H9 (cell line): ENCODE measurements around the gene NF1. TPM values are rescaled to one million over a fixed set of nuclear protein-coding genes. Genes with fewer than 3 reads are reported as not detected.

Experiments
- DNase-seq: peaks from one replicate; pipeline ENCODE4 v3.0.0-alpha.2; 2017
- H2AFZ ChIP-seq: one replicate; pipeline ENCODE4 v1.6.1; 2013; ENCODE audit warnings: mild to moderate bottlenecking, low read length, control low read depth, moderate library complexity
- H2AK5ac ChIP-seq: 2 replicates; pipeline ENCODE4 v1.6.1; 2013; ENCODE audit warnings: low read length, control low read depth, mixed read lengths; ENCODE audit not compliant: insufficient read length
- H2BK120ac ChIP-seq: one replicate; pipeline ENCODE4 v1.6.1; 2013; ENCODE audit warnings: low read depth, mild to moderate bottlenecking, low read length, control low read depth, inconsistent platforms; ENCODE audit not compliant: poor library complexity, severe bottlenecking
- H2BK12ac ChIP-seq: 2 replicates; pipeline ENCODE4 v1.6.1; 2013; ENCODE audit warnings: low read length, control low read depth, mixed read lengths, low read depth; ENCODE audit not compliant: insufficient read length
- H2BK15ac ChIP-seq: 2 replicates; pipeline ENCODE4 v1.6.1; 2013; ENCODE audit warnings: low read depth, low read length, control low read depth
- H2BK20ac ChIP-seq: one replicate; pipeline ENCODE4 v1.6.1; 2013; ENCODE audit warnings: low read depth, mild to moderate bottlenecking, low read length, control low read depth, inconsistent platforms; ENCODE audit not compliant: poor library complexity, severe bottlenecking
- H2BK5ac ChIP-seq: 2 replicates; pipeline ENCODE4 v1.6.1; 2013; ENCODE audit warnings: low read length, control low read depth, mixed read lengths; ENCODE audit not compliant: insufficient read length
- H3K14ac ChIP-seq: 2 replicates; pipeline ENCODE4 v1.6.1; 2013; ENCODE audit warnings: low read length, control low read depth; ENCODE audit not compliant: insufficient read depth
- H3K18ac ChIP-seq: 2 replicates; pipeline ENCODE4 v1.6.1; 2013; ENCODE audit warnings: low read depth, mild to moderate bottlenecking, mixed read lengths, low read length, control low read depth; ENCODE audit not compliant: insufficient read length
- H3K23ac ChIP-seq: 2 replicates; pipeline ENCODE4 v1.6.1; 2013; ENCODE audit warnings: low read length, control low read depth, mixed read lengths, low read depth; ENCODE audit not compliant: insufficient read length
- H3K23me2 ChIP-seq: 2 replicates; pipeline ENCODE4 v1.6.1; 2013; ENCODE audit warnings: low read depth, mild to moderate bottlenecking, mixed read lengths, low read length, control low read depth; ENCODE audit not compliant: insufficient read length, poor library complexity, severe bottlenecking
- H3K27ac ChIP-seq: 2 replicates; pipeline ENCODE4 v1.5.1; 2013; ENCODE audit warnings: low read length, control low read depth, mixed read lengths, low read depth; ENCODE audit not compliant: insufficient read length
- H3K27me3 ChIP-seq: 2 replicates; pipeline ENCODE4 v1.6.1; 2013; ENCODE audit warnings: low read length, control low read depth, inconsistent platforms; ENCODE audit not compliant: insufficient read depth
- H3K4ac ChIP-seq: 2 replicates; pipeline ENCODE4 v1.6.1; 2013; ENCODE audit warnings: low read depth, mild to moderate bottlenecking, control low read depth, inconsistent platforms, low read length, moderate library complexity
- H3K4me1 ChIP-seq: 2 replicates; pipeline ENCODE4 v1.6.1; 2013; ENCODE audit warnings: low read length, control low read depth, inconsistent platforms; ENCODE audit not compliant: insufficient read depth
- H3K4me2 ChIP-seq: 2 replicates; pipeline ENCODE4 v1.6.1; 2013; ENCODE audit warnings: low read length, control low read depth, mixed read lengths; ENCODE audit not compliant: insufficient read length, insufficient read depth
- H3K56ac ChIP-seq: 2 replicates; pipeline ENCODE4 v1.6.1; 2013; ENCODE audit warnings: low read depth, mild to moderate bottlenecking, mixed read lengths, low read length, control low read depth; ENCODE audit not compliant: insufficient read length
- H3K79me1 ChIP-seq: 2 replicates; pipeline ENCODE4 v1.6.1; 2013; ENCODE audit warnings: low read depth, mild to moderate bottlenecking, moderate library complexity, low read length, control low read depth, inconsistent platforms; ENCODE audit not compliant: insufficient read depth, poor library complexity, severe bottlenecking
- H3K79me2 ChIP-seq: 2 replicates; pipeline ENCODE4 v1.6.1; 2013; ENCODE audit warnings: low read length, control low read depth, inconsistent platforms; ENCODE audit not compliant: insufficient read depth
- H3K9ac ChIP-seq: 2 replicates; pipeline ENCODE4 v1.6.1; 2013; ENCODE audit warnings: low read length, control low read depth, mixed read lengths; ENCODE audit not compliant: insufficient read length; ENCODE audit errors: extremely low read depth
- H3K9me3 ChIP-seq: one replicate; pipeline ENCODE4 v1.6.1; 2013; ENCODE audit warnings: low read depth, low read length, inconsistent platforms; ENCODE audit not compliant: control insufficient read depth
- H3T11ph ChIP-seq: one replicate; pipeline ENCODE4 v1.6.1; 2013; ENCODE audit warnings: mild to moderate bottlenecking, low read length, control low read depth, inconsistent platforms
- H4K20me1 ChIP-seq: one replicate; pipeline ENCODE4 v1.6.1; 2013; ENCODE audit not compliant: control insufficient read depth, insufficient read length, insufficient read depth
- H4K5ac ChIP-seq: 2 replicates; pipeline ENCODE4 v1.6.1; 2013; ENCODE audit warnings: low read depth, mild to moderate bottlenecking, mixed read lengths, low read length, control low read depth; ENCODE audit not compliant: insufficient read length
- H4K8ac ChIP-seq: replicated peaks from 2 replicates; pipeline ENCODE4 v1.6.1; 2013; ENCODE audit warnings: low read length, control low read depth, mixed read lengths, low read depth; ENCODE audit not compliant: insufficient read length
- H4K91ac ChIP-seq: 2 replicates; pipeline ENCODE4 v1.6.1; 2013; ENCODE audit warnings: low read depth, mild to moderate bottlenecking, moderate library complexity, mixed read lengths, low read length, control low read depth; ENCODE audit not compliant: insufficient read length
- H3K27ac Mint-ChIP-seq, 3 experiments: 2 replicates in 2 of 3; 3 replicates in 1 of 3; pipeline ENCODE4 v1.8.0; 2020 to 2021; ENCODE audit warnings: mixed read lengths in 3 of 3, mild to moderate bottlenecking in 1 of 3, moderate library complexity in 1 of 3
- H3K27me3 Mint-ChIP-seq: 2 replicates; pipeline ENCODE4 v1.8.0; 2021; ENCODE audit warnings: low read depth, mild to moderate bottlenecking, moderate library complexity, mixed read lengths
- H3K36me3 Mint-ChIP-seq, 3 experiments: 2 replicates in 2 of 3; 3 replicates in 1 of 3; pipeline ENCODE4 v1.8.0; 2020 to 2021; ENCODE audit warnings: low read depth in 3 of 3, mixed read lengths in 3 of 3; ENCODE audit not compliant: insufficient read depth in 1 of 3
- H3K4me1 Mint-ChIP-seq, 2 experiments: 2 replicates each; pipeline ENCODE4 v1.8.0; 2020; ENCODE audit warnings: mixed read lengths in 2 of 2
- H3K4me3 Mint-ChIP-seq, 2 experiments: 2 replicates in 1 of 2; 3 replicates in 1 of 2; pipeline ENCODE4 v1.8.0; 2020 to 2021; ENCODE audit warnings: mild to moderate bottlenecking in 2 of 2, mixed read lengths in 2 of 2, moderate library complexity in 1 of 2
- H3K9me3 Mint-ChIP-seq, 2 experiments: 2 replicates in 1 of 2; 3 replicates in 1 of 2; pipeline ENCODE4 v1.8.0; 2020; ENCODE audit warnings: mild to moderate bottlenecking in 2 of 2, mixed read lengths in 2 of 2, moderate library complexity in 1 of 2
- CTCF ChIP-seq: fragments of 200-600 bp; sonication (generic); conservative IDR thresholded peaks from 3 replicates; pipeline ENCODE4 v1.8.0; 2021; ENCODE audit warnings: antibody characterized with exemption, mild to moderate bottlenecking
- WGBS: extraction: QIAGEN DNeasy Blood & Tissue Kit; methylation state at CpG from one replicate; pipeline ENCODE4 v1.1.7; 2013; ENCODE audit warnings: missing lambda C conversion rate, low lambda C conversion rate, mixed read lengths; ENCODE audit not compliant: insufficient read length; ENCODE audit errors: extremely low coverage; 5-methylcytosine and 5-hydroxymethylcytosine counted together
- total RNA-seq: library from RNA; stranded (reverse); gene quantifications from 2 replicates; pipeline ENCODE4 v1.2.1, GENCODE V29; 2021

NF1 gene
- total RNA-seq, 1 experiment from 2014 or later = 38.1 TPM

GRCh38 chr17:31105991-31106390, 11.2 kb downstream of the NF1 start:
- no peaks in the 10 kb centered on the region for H3K27me3 ChIP-seq
- Mint-ChIP-seq H3K4me1 (peaks cover 20 to 22% of the 10 kb centered on the region in 2 experiments), H3K4me3 (no peak overlapping the region), H3K27ac (no peak overlapping the region), H3K27me3 (no peaks in the 10 kb centered on the region), H3K9me3 (no peaks in the 10 kb centered on the region; a peak in 1 of 5 replicates), H3K36me3 (peaks cover 0 to 4% (median 0%) of the 10 kb centered on the region in 3 experiments; a peak in 1 of 7 replicates)
- H3K79me2 ChIP-seq = peaks cover 3% of the 10 kb centered on the region; the same call in 1 of the 2 replicates
- H4K91ac ChIP-seq = no peak overlapping the region
- no peak for DNase-seq
- H3K18ac ChIP-seq = no peak overlapping the region
- H4K5ac ChIP-seq = no peak overlapping the region
- WGBS = no CpG with 5 or more reads among the region's 1 CpG
- H3K9me3 ChIP-seq = no peaks in the 10 kb centered on the region
- no peak overlapping the region for H2AK5ac ChIP-seq
- no peak overlapping the region for H3K23ac ChIP-seq
- H3K4ac ChIP-seq = no peak overlapping the region
- no peak for TF ChIP-seq CTCF
- H3K79me1 ChIP-seq = peaks cover 12% of the 10 kb centered on the region
- no peaks in the 10 kb centered on the region for H3K4me1 ChIP-seq
- no peak overlapping the region for H3T11ph ChIP-seq
- no peak overlapping the region for H3K27ac ChIP-seq
- no peak overlapping the region for H2BK15ac ChIP-seq
- no peak overlapping the region for H3K9ac ChIP-seq
- H2BK20ac ChIP-seq = no peak overlapping the region
- no peaks in the 10 kb centered on the region for H3K23me2 ChIP-seq
- no peak overlapping the region for H2AFZ ChIP-seq
- H2BK12ac ChIP-seq = no peak overlapping the region
- H2BK5ac ChIP-seq = no peak overlapping the region
- no peak overlapping the region for H3K14ac ChIP-seq
- H3K4me2 ChIP-seq = no peak overlapping the region
- H4K20me1 ChIP-seq = no peaks in the 10 kb centered on the region
- H2BK120ac ChIP-seq = no peak overlapping the region
- H4K8ac ChIP-seq = no peak overlapping the region
- H3K56ac ChIP-seq = no peak overlapping the region
